HG03108 (cell line): ENCODE data around the gene CYBC1.

ENCODE experiments used
- ATAC-seq: cut with Tn5 transposase; IDR thresholded peaks from one replicate; pipeline ENCODE4 v1.9.1; 2021; ENCODE audit warnings: moderate library complexity; ENCODE audit not compliant: unreplicated experiment

CYBC1 gene

GRCh38 chr17:82411396-82412053, 39.0 kb downstream of the CYBC1 start:
- no peak for ATAC-seq

GRCh38 chr17:82410014-82410716, 40.4 kb downstream of the CYBC1 start:
- ATAC-seq: no peak

- ATAC-seq: no peak
These were observed 41.6 kb downstream of the CYBC1 start for GRCh38 chr17:82408938-82409318.

GRCh38 chr17:82408288-82408937, 42.1 kb downstream of the CYBC1 start:
- ATAC-seq: no peak

- no peak for ATAC-seq
These were observed 43.3 kb downstream of the CYBC1 start for GRCh38 chr17:82407255-82407654.

- ATAC-seq: no peak
These were observed 44.4 kb downstream of the CYBC1 start for GRCh38 chr17:82406131-82406671.

GRCh38 chr17:82405051-82405450, 45.5 kb downstream of the CYBC1 start:
- no peak for ATAC-seq

GRCh38 chr17:82403662-82404660, 46.6 kb downstream of the CYBC1 start:
- no peak for ATAC-seq

GRCh38 chr17:82402865-82403264, 47.7 kb downstream of the CYBC1 start:
- peak; percentile 75 for ATAC-seq

GRCh38 chr17:82400830-82401229, 49.7 kb downstream of the CYBC1 start:
- ATAC-seq: peak; percentile 45

GRCh38 chr17:82400206-82400605, 50.3 kb downstream of the CYBC1 start:
- no peak for ATAC-seq

GRCh38 chr17:82399601-82400101, 50.9 kb downstream of the CYBC1 start:
- no peak for ATAC-seq

GRCh38 chr17:82399041-82399441, 51.5 kb downstream of the CYBC1 start:
- no peak for ATAC-seq

GRCh38 chr17:82397449-82398335, 52.9 kb downstream of the CYBC1 start:
- ATAC-seq: no peak

GRCh38 chr17:82396601-82397435, 53.7 kb downstream of the CYBC1 start:
- ATAC-seq: no peak

GRCh38 chr17:82394278-82394677, 56.3 kb downstream of the CYBC1 start:
- ATAC-seq: no peak

- no peak for ATAC-seq
These were observed 57.6 kb downstream of the CYBC1 start for GRCh38 chr17:82392941-82393340.
